HG03280 (cell line): ENCODE data around the gene GRHL1.

Experiments used
- ATAC-seq: cut with Tn5 transposase; IDR thresholded peaks from one replicate; pipeline ENCODE4 v1.9.1; 2021; ENCODE audit warnings: mild to moderate bottlenecking, moderate library complexity; ENCODE audit not compliant: unreplicated experiment

Gene GRHL1

DNA sequence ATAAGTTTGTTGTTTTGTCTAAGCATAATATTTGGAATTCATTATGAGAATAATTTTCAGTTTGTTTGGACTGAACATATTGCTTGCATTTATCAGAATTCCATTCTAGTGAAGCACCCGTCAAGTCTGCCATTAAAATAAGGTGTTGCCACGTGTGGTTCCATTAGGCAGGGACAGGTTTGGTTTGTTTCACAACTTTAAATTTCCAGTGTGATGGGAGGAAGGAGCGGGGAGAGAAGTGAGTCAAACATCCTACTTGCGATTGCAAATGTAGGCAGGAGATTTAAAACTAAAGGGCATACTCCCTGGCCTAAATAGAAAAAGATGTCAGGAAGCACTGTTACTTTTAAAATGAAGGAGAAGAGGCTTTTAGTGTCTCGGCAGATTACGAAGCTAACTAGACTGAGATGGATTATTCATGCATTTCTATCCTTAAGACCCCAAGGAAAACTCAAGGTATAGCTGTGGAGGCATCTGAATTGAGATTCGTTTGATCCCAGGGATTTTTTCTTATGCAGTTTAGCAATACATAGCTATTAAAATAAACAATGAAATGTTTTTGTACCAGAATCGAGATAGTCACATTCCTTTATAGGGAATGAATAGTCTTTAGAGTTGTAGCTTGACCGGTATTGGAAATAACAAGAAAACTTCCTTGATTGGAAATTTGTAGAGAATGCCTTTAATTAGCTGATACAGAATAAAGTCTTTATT, 19.8 kb downstream of the GRHL1 start:
- ATAC-seq = no peak

DNA sequence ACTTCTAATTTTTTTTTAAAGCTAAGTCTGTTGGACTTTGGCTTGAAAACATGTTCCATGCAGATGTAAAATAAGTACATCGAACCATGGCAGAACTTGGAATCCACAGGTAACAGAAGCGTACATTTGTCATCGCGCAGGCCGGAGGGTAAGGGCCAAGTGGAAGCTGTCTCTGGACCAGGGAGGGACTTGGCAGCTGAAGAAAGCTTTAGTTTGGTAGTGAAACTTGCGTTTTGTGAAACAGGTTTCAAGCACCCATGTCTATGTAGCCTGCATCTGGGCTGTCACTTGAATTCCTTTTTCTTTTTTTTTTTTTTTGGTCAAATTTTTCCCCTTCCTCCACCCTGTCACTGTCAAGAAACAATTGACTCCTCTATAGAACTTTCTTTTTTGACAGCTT, 20.4 kb downstream of the GRHL1 start:
- ATAC-seq = no peak

DNA sequence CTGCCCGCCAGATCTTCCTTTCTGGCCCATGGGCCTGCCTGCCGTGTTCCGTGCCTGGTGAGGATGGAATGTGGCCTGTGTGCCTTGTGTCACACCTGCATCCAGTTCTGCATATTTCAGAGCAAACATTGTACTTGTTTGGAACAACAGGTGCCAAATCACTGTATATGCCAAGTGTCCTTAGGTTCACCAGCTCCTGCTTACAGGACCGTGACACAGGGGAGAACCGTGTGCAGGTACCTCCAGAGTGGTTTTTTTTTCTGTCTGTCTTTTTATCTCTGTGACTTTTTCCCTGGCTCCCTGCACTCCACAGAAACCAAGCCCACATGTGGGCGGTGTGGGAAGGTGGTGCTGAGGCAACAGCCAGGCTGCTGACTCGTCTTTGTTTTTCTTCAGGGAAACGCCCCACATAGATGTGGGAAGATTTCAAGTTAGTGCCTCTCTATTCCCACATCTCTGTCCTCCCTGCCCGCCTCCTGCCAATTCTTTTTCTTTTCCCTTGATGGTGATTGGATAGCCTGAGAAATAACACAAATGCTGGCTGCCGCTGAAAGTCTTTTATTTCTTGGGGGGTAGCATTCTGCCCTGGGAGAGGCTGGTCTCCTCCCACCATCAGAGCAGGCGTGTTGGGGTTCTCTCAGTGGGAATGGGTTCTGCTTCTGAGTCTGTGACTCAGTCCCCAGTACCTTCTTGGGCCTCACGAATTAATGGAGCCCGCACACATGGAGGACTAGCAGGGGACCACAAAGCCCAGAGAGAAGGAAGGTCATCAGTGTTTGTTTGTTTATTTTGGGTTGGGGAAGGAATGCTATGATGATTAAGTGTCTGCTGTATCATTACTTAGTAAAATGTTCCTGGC, 21.4 kb downstream of the GRHL1 start:
- ATAC-seq = no peak

DNA sequence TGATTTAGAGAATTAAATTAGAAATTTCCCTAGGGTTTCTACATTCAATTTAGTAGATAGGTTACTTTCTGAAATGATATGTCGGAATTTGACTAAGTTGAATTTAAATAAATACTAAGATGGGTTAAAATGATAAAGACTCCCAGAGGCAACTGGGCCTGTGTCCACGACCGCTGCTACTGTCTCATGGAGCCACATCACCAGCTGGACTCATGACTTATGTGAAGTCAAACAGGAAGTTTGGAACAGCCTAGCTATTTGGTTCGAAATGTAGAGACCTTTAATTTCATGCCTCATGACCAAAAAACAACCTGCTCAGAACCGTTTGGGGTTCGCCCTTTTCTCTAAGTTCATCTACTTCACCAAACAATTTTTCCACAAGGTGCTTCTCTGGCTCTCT, 22.2 kb downstream of the GRHL1 start:
- ATAC-seq = no peak

DNA sequence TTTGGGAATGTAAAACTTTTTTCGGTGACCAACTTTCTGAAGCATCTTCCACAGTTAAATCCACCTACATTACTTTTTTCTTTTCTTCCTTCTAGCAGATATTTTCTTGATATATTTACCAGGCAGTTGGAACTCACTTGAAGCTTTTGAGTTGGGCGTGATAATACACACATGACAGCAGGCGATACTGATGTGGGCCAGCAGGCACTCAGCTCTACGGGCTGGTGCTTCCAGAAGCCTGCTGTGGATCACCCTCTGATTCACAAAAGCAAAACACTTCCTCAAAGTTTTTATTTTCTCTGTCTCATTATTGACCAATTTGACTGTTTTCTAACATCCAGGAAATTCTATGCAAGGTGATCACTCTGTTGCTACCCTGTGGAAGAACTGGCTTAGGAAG, 22.9 kb downstream of the GRHL1 start:
- ATAC-seq = no peak

DNA sequence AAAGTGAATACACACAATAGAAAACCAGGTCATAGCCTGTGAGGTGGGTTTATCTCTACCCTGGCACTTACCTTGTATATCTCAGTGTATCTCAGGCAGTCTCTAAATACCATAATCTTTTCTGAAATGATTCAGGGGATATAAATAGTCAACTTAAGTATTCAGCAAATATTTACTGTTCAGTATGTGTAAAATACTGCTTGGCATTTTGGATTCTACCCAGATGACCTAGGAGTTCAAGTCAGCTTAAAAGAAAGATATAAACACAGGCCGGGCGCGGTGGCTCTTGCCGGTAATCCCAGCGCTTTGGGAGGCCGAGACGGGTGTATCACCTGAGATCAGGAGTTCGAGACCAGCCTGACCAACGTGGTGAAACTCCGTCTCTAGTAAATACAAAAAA, 23.8 kb downstream of the GRHL1 start:
- ATAC-seq = no peak

DNA sequence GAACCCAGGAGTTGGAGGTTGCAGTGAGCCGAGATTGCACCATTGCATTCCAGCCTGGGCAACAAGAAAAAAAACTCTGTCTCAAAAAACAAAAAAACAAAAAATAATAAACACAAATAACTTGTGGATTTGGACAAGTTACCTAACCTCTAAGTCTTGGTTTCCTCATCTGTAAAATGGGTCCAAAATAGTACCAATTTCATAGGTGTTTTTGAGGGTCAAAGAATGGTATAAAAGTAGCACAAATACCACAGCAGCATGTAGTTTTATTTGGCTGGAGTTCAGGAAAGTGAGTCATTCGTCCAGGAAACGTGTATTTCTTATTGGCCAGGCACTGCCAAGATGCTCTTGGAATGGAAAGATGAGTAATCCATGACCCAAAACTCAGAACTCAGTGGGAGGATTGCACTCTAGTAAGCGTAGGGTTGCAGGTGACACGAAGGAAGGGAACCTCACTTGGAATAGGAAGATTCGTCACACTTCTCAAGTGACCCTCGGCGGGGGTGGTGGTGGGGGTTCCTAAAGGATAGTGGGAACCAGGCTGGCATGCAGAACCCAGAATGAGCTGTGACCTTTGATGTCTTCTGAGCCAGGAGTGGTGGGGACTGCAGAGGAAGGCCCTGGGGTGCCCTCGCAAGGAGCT, 24.4 kb downstream of the GRHL1 start:
- no peak for ATAC-seq

DNA sequence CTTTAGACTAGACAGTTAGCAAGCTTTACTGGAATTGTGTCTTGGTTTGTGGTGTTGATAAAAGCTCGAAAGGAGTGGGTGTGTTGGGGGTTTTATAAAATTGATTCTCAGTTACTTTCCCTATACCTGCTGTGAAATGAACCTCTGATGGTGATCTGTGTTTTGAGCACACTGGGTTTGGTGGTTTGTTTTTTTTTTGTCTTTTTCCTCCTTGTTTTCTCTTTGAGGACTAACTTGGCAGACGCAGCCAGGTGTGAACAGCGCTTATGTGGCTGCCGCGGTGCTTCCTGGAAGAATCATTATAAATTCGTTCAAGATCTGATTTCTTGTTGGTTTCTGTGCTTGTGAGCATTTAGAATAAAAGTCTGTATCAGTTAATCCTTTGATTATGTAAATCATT, 28.5 kb downstream of the GRHL1 start:
- ATAC-seq = no peak

DNA sequence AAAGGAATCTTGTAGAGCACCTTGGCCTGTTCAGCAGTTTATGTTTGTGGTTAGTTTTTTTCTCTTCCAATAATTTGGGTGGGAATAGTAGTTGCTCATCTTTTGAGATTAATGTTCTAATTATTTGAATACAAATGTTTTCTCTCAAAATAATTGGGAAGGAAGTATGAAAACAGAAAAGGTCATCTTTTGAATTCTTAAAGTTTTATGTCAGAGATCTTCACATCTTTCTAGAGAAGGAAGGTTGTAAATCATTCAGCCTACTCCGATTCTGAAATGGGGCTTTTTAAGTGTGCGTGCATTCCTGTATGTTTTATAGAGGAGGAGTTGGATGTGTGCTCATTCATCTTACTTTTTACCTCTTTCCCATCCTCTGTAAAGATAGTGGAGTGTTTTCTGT, 29.0 kb downstream of the GRHL1 start:
- no peak for ATAC-seq

DNA sequence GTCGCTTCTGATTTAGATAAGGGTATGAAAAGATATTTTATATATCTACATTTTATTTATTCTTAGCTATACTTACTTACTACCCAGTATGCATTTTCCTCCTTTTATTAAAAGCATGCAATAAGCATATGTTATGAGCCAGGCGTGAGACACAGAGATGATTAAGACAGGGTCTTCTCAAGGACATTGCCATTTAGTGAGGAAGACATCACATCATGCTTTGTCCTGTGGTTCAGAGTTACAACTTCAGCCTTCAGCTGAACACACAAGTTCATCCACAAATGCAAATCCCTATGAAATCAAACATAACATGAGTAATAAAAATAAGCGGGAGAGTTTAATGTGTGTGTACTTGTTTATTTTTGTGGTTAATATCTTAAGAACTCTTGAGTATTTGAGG, 30.2 kb downstream of the GRHL1 start:
- no peak for ATAC-seq

DNA sequence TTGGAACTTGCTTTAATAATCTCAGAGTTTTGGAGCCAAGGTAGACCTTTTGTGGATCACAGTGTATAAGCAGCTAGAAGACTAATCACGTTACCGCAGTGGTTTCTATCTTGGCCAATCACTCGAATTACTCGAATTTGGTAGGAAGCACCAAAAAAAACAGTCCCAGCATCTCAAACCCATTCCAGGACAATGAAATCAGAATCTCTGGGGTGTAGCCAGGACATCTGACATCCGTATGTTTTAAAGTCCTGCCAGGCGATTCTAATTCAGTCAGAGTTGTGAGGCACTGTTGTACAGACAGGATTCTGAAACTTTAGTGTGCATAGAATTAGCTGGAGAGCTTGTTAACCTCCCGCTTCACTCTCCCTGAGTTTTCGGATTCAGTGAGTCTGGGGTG, 30.8 kb downstream of the GRHL1 start:
- no peak for ATAC-seq

DNA sequence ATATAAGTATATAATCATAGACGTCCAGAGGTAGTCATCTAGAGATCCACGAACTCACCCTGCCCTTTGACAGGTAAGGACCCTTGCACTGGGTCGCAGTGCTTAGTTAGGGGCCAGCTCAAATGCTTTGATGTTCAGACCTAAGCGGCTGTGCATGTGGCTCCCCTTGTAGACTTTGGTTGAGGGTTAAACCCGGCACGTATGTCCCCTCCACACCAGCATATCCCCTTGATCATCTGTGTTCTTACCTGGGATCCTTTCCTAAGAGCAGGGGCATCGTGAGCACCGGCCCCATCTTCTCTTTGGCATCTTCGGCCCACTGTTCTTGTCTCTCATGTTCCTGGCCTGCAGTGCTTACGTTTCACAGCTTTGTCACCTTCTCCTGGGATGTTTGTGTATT, 31.4 kb downstream of the GRHL1 start:
- ATAC-seq = no peak

DNA sequence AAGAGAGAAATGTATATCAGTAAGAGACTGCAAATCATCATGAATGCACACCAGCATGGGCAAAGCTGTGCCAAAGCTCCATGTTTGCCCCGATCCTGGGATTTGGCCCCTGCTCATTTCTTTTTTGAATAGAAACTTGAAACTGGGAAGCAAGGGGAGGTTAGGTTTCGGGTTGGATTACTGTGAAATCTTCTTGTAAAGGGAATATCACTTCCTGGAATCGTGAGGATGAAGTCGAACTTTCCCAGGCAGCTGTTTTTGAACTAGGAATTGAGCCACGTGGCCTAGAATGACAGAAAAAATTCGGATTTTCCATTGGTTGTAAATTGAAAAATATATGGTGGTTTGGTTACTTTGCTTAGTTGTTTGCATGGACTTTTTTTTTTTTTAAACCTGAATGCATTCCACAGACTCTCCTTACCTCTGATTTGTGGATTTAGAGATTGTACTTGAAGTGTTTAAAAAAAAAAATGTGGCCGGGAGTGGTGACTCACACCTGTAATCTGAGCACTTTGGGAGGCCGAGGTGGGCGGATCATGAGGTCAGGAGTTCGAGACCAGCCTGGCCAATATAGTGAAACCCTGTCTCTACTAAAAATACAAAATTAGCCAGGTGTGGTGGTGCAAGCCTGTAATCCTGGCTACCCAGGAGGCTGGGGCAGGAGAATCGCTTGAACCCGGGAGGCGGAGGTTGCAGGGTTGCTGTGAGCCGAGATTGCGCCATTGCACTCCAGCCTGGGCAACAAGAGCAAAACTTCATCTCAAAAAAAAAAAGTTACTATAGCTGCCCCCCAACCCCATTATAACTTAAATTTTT, 32.1 kb downstream of the GRHL1 start:
- ATAC-seq = no peak

DNA sequence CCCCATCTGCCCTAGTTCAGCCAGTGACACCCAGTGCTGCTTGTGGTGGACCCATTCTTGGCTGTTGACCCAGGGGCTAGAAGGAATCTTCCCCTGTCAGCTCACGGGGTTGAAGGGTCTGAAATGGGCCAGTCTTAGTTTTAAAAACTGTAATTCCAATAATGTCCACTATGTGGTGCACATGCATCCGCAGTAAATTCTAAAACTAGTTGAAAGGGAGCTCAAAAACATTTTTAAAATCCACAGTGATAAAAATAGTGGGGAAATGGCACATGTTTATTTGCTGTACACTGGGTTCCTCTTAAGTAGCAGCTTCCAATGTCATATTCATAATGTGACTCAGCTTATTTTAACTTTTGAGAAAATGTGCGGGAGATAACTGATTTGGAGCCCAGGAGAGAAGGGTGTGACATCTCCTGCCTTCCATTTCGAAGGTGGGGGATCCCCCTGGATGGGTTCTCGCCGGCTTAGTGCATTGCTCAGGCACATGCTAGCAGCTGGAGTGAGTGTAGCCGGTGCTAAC, 32.8 kb downstream of the GRHL1 start:
- ATAC-seq = no peak

DNA sequence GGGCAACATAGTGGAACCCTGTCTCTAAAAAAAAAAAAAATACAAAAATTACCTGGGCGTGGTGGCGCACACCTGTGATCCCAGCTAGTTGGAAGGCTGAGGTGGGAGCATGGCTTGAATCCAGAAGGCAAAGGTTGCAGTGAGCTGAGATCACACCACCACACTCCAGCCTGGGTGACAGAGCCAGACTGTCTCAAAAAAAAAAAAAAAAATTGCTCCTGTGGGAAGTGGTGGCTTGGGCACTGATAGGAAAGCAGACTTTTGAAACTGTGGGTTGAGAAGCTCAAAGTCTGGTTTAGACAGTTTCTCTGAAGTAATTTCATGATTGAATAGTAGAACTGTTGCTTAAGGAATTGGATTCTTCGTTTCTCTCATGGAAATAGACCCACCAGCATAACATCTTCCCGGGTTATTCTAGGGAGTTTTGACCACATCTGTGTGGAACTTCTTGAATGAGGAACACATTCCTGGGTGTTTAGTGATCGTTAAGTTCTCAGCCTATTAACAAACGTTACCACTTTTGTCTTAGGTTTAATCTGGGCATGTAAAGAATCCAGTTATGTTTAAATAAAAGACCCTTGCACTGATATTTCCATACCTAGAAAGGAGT, 33.5 kb downstream of the GRHL1 start:
- no peak for ATAC-seq

DNA sequence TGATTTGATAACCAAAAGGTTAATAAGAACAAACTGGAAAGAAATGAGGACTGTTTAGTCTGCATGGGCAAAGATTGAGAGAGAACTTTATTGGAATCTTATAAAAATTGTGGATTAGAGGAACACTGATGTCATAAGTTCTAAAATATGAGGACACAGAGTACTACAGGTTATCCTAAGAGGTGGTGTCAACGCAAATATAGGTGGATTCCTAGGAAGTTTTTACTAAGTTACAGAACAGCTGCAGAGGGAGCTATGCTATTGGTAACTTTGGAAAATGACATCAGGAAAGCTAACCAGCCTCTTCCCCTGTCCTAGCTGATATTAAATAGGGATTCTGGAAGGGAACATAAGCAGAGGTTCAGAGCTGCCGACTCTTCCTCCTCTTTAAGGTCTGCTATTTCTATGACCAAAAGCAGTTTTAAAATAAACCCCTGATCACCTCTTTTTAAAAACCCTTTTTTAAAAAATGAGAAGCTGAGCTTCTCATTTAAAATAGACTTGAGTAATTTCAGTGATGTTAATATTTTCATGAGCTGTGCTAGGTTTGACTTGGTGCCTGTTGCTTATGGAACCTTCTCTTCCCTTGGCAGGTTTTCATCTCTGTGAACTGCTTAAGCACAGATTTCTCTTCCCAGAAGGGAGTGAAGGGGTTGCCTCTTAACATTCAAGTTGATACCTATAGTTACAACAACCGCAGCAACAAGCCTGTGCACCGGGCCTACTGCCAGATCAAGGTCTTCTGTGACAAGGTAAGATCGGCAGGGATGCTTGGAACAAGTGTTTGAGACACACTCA, 34.2 kb downstream of the GRHL1 start:
- ATAC-seq = no peak

DNA sequence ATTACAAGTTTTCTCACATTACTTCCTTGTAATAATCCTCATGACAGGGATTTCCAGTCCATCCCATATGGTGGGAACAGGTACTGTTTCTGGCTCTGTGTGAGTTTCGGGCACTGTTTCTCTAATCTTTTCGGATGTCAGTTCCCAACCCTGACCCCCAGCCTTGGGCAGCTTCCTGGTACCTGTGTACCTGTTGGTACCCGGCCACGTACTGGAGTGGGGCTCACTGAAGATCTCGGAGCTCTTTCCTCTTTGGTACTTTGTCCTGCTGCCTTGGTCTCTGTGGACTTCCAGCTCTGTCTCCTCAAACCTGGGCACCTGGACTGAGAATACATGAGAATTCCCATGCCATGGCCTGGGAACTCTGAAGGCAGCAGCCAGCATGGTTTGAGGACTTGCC, 36.8 kb downstream of the GRHL1 start:
- no peak for ATAC-seq

DNA sequence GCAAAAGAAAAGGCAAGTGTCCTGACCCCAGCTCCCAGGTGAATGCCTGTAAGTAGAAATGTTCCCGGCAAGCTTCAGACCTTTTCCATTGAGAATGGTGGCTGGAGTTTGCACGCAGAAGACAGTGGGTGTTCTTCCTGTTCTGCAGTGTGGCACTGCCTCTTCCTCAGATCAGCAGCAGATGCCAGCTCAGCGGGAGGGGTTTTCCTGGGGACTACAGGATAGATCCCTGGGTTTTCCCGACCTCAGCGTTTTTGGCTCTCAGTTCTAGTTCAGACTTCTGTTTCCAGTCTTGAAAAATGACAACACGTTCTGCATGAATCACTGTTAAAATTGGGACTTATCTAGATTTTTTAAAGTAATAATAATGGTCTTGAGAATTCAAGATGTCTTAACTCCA, 39.2 kb downstream of the GRHL1 start:
- ATAC-seq = no peak

DNA sequence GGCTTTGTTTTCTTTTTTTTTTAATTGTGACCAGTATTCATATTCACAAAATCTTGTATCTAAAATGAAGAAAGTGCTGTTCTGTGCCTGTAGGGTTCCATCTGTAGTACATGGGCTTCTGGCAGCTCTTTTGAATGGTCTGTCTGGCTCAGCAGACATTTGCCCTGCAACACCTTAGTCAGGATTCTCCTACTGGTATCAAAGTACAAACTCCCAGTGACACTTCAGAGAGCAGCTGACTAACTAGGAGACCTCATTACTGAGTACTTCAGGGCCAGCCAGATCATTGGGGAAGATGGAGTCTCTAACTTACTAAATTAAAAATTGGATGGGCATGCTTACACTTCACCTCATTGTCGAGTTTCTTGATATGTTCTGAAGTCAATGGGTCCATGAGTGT, 39.7 kb downstream of the GRHL1 start:
- no peak for ATAC-seq

DNA sequence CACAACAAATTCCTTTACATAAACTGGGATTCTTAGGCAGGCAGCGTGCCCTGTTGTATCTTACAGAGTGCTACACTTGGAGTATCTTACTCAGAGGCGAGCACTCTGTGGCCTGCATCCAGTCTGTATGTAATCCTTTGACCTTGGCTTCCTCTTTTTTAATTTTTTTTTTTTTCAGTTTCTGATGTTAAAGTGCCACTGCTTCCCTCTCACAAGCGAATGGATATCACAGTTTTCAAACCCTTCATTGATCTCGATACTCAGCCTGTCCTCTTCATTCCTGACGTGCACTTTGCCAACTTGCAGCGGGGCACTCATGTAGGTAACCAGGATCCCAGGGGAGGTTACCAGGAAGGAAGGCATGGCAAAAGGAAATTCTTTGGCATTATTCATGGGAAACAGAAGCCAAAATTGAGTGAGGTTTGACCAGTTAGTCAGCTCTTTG, 40.4 kb downstream of the GRHL1 start:
- no peak for ATAC-seq
